HG03342 (cell line): ENCODE data around the gene WWC2.
"Not testable (repeated sequence)": the region's sequence is repeated elsewhere in the genome, so short reads cannot be mapped to it uniquely, and the experiment has no call there.

Source experiments
- ATAC-seq: cut with Tn5 transposase; IDR thresholded peaks from one replicate; pipeline ENCODE4 v1.9.1; 2021; ENCODE audit warnings: mild to moderate bottlenecking, moderate library complexity; ENCODE audit not compliant: unreplicated experiment

Gene WWC2

GRCh38 chr4:183171484-183172267 lies 72.6 kb downstream of the WWC2 start:
- ATAC-seq: no peak

GRCh38 chr4:183172881-183173280 lies 73.8 kb downstream of the WWC2 start:
- ATAC-seq: no peak

- ATAC-seq: no peak
Measured at GRCh38 chr4:183173580-183174526, 74.8 kb downstream of the WWC2 start.

GRCh38 chr4:183175631-183176232 lies 76.7 kb downstream of the WWC2 start:
- ATAC-seq: no peak

- no peak for ATAC-seq
Measured at GRCh38 chr4:183177001-183177400, 77.9 kb downstream of the WWC2 start.

GRCh38 chr4:183178201-183178600 lies 79.1 kb downstream of the WWC2 start:
- ATAC-seq: no peak

GRCh38 chr4:183180096-183180495 lies 81.0 kb downstream of the WWC2 start:
- no peak for ATAC-seq

GRCh38 chr4:183180621-183181020 lies 81.6 kb downstream of the WWC2 start:
- ATAC-seq: no peak

- ATAC-seq: no peak
Measured at GRCh38 chr4:183181081-183181480, 82.0 kb downstream of the WWC2 start.

- ATAC-seq: no peak
Measured at GRCh38 chr4:183182873-183183725, 84.0 kb downstream of the WWC2 start.

- no peak for ATAC-seq
Measured at GRCh38 chr4:183183906-183184535, 85.0 kb downstream of the WWC2 start.

- no peak for ATAC-seq
Measured at GRCh38 chr4:183185018-183185417, 86.0 kb downstream of the WWC2 start.

GRCh38 chr4:183185559-183185958 lies 86.5 kb downstream of the WWC2 start:
- ATAC-seq: no peak

- ATAC-seq: no peak
Measured at GRCh38 chr4:183186813-183187212, 87.8 kb downstream of the WWC2 start.

- ATAC-seq: no peak
Measured at GRCh38 chr4:183190900-183191527, 92.0 kb downstream of the WWC2 start.

- ATAC-seq: no peak
Measured at GRCh38 chr4:183191630-183192029, 92.6 kb downstream of the WWC2 start.

GRCh38 chr4:183192571-183192970 lies 93.5 kb downstream of the WWC2 start:
- no peak for ATAC-seq

GRCh38 chr4:183193730-183194338 lies 94.8 kb downstream of the WWC2 start:
- not testable (repeated sequence) for ATAC-seq

- ATAC-seq: no peak
Measured at GRCh38 chr4:183195534-183195933, 96.5 kb downstream of the WWC2 start.
